ENCODE measurements around the gene TMEM125. TPM values are rescaled to one million over a fixed set of nuclear protein-coding genes. Genes with fewer than 3 reads are reported as not detected.

Gene TMEM125
- polyA plus RNA-seq (2012; rRNA removed): not detected in 2 replicates
- polyA plus RNA-seq (2012; cell fraction: cytosol; rRNA removed): not detected in 2 replicates
- polyA plus RNA-seq (2012; cell fraction: nucleus; rRNA removed): not detected in 2 replicates

DNA sequence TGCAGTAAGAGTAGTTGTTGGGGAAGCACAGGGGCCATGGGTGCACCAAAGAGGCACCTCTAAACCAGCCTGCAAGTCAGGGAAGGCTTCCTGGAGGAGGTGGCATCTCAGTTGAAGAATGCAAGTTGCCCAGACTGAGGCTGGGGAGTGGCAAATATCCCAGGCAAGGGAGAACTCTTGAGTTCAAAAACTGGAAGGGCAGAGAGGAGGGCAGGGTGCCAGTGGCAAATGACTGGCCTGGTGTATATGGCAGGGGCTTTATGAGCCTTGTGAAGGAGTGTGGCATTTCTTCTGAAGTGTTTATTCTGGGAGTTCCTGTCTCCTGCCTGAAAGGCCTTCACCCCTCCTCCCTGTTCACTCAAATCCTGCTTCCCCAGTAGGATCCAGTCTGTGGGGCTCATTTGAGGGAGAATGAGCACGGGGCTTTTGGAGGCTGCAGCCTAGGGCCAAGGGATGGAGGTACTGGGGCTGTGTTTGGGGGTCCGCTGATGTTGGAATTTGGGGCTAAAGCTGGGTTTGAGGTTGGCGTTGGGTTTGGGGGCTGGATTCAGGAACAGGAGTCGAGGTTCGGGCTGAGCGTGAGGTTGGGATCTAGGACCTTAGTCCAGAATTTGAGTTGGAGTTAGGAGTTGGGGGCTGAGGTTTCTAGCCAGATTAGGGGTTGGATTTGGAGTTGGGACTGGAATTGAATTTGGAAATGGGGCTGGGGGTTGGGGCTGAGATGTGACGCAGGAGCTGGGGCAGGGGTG, at the start of gene TMEM125:
Gene TMEM125, plus strand, starts transcription at position 357 of the 749 bp plus-strand sequence. CDS start 2,740 bp downstream, outside the sequence.
- Histone ChIP-seq H2AFZ (ENCODE audit: low read depth) (no peak within 1 kb of the TSS), H3K9me3 (no peaks in the 10 kb centered on the region), H3K4me2 (no peak within 1 kb of the TSS), H3K4me3 (ENCODE audit: low read depth in 2 of 2, low read length in 1 of 2) (no peak within 1 kb of the TSS), H3K79me2 (ENCODE audit: insufficient read depth) (no peaks in the 10 kb centered on the region), H3K4me1 (ENCODE audit: control insufficient read depth in 1 of 2, insufficient read depth in 2 of 2, low read depth in 1 of 2, low read length in 1 of 2) (no peaks in the 10 kb centered on the region; a peak in 1 of 4 replicates), H3K9me2 (no peaks in the 10 kb centered on the region), H3K9ac (no peak within 1 kb of the TSS), H3K27ac (ENCODE audit: low read depth in 2 of 2, low read length in 1 of 2) (no peak within 1 kb of the TSS), H3K27me3 (ENCODE audit: insufficient read depth) (no peaks in the 10 kb centered on the region), H3F3A (replicated peaks; ENCODE audit: insufficient read depth) (no peaks in the 10 kb centered on the region), H4K20me1 (ENCODE audit: insufficient read depth) (no peaks in the 10 kb centered on the region), H3K36me3 (replicated peaks in 1 of 2; ENCODE audit: control insufficient read depth in 1 of 2, insufficient read depth in 2 of 2, low read length in 1 of 2) (no peaks in the 10 kb centered on the region)
- TF ChIP-seq FOXJ3 (CRISPR knock-in tag; IDR thresholded peaks at IDR 0.05) (no peak), RAD21 (IDR thresholded peaks at IDR 0.05; ENCODE audit: low read length) (no peak), TAF1 (IDR thresholded peaks at IDR 0.05; ENCODE audit: borderline replicate concordance, low read depth, low read length) (no peak)
- TF ChIP-seq, protein P1, sequence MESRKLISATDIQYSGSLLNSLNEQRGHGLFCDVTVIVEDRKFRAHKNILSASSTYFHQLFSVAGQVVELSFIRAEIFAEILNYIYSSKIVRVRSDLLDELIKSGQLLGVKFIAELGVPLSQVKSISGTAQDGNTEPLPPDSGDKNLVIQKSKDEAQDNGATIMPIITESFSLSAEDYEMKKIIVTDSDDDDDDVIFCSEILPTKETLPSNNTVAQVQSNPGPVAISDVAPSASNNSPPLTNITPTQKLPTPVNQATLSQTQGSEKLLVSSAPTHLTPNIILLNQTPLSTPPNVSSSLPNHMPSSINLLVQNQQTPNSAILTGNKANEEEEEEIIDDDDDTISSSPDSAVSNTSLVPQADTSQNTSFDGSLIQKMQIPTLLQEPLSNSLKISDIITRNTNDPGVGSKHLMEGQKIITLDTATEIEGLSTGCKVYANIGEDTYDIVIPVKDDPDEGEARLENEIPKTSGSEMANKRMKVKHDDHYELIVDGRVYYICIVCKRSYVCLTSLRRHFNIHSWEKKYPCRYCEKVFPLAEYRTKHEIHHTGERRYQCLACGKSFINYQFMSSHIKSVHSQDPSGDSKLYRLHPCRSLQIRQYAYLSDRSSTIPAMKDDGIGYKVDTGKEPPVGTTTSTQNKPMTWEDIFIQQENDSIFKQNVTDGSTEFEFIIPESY (IDR thresholded peaks at IDR 0.05; ENCODE audit: borderline replicate concordance, low read depth): no peak
- POLR2A ChIA-PET: no interaction called here
- WGBS (ENCODE audit: low lambda C conversion rate): 72% methylated on average over 7 of the region's 7 CpGs
- CTCF ChIA-PET: interaction anchor here (0.6 to 1.2 kb wide), 2 partner anchors 28 to 43 kb away, joined by 3 to 4 read pairs; no protein-coding TSS in a partner anchor
- peak; percentile 8 for DNase-seq

GRCh38 chr1:43220905-43221778, 48.6 kb upstream of the TMEM125 start:
- H3F3A ChIP-seq (replicated peaks; ENCODE audit: insufficient read depth): no peaks in the 10 kb centered on the region
- TF ChIP-seq MAX (IDR thresholded peaks at IDR 0.05; ENCODE audit: low read depth) (no peak), EZH2phosphoT487 (IDR thresholded peaks at IDR 0.05; ENCODE audit: borderline replicate concordance, low read depth) (no peak), RFX5 (IDR thresholded peaks at IDR 0.05; ENCODE audit: low read length) (no peak), MXI1 (IDR thresholded peaks at IDR 0.05; ENCODE audit: low read depth, low read length) (no peak), GABPA (IDR thresholded peaks at IDR 0.05; ENCODE audit: low read depth) (no peak), TCF12 (IDR thresholded peaks at IDR 0.05) (no peak), PBX3 (IDR thresholded peaks at IDR 0.05) (no peak), FOXJ3 (CRISPR knock-in tag; IDR thresholded peaks at IDR 0.05) (no peak)
- POLR2A ChIA-PET: no interaction called here
- no peak for DNase-seq
- no peaks in the 10 kb centered on the region for H3K27me3 ChIP-seq (ENCODE audit: insufficient read depth)
- no peak overlapping the region for H2AFZ ChIP-seq (ENCODE audit: low read depth)
- no peaks in the 10 kb centered on the region for H3K4me1 ChIP-seq (ENCODE audit: control insufficient read depth in 1 of 2, insufficient read depth in 2 of 2, low read depth in 1 of 2, low read length in 1 of 2)
- CTCF ChIA-PET: interaction anchor here (1.7 kb wide), 1 partner anchor 193 kb away, joined by 8 read pairs; no protein-coding TSS in a partner anchor
- H3K9ac ChIP-seq: no peak overlapping the region
- H3K9me2 ChIP-seq: no peaks in the 10 kb centered on the region
- H3K36me3 ChIP-seq (replicated peaks in 1 of 2; ENCODE audit: control insufficient read depth in 1 of 2, insufficient read depth in 2 of 2, low read length in 1 of 2): no peaks in the 10 kb centered on the region
- 70% methylated on average over 7 of the region's 7 CpGs for WGBS (ENCODE audit: low lambda C conversion rate)
- H4K20me1 ChIP-seq (ENCODE audit: insufficient read depth): no peaks in the 10 kb centered on the region
- no peaks in the 10 kb centered on the region for H3K79me2 ChIP-seq (ENCODE audit: insufficient read depth)
- no peak overlapping the region for H3K4me2 ChIP-seq
- H3K27ac ChIP-seq (ENCODE audit: low read depth in 2 of 2, low read length in 1 of 2): no peak overlapping the region
- no peaks in the 10 kb centered on the region for H3K9me3 ChIP-seq
- no peak overlapping the region for H3K4me3 ChIP-seq (ENCODE audit: low read depth in 2 of 2, low read length in 1 of 2)

All from SK-N-SH (cell line).